GM21447 (cell line): ENCODE results near the gene SPRING1.

Source experiments
- ATAC-seq: cut with Tn5 transposase; IDR thresholded peaks from one replicate; pipeline ENCODE4 v1.9.1; 2021; ENCODE audit not compliant: unreplicated experiment

SPRING1 gene

GRCh38 chr12:116710370-116711150, 27.3 kb downstream of the SPRING1 start:
- no peak for ATAC-seq

- ATAC-seq: no peak
Observed at GRCh38 chr12:116709768-116710167, 28.1 kb downstream of the SPRING1 start.

GRCh38 chr12:116708826-116709756, 28.8 kb downstream of the SPRING1 start:
- no peak for ATAC-seq

- ATAC-seq: no peak
Observed at GRCh38 chr12:116707751-116708150, 30.1 kb downstream of the SPRING1 start.

GRCh38 chr12:116703214-116703795, 34.6 kb downstream of the SPRING1 start:
- no peak for ATAC-seq

GRCh38 chr12:116701432-116701831, 36.4 kb downstream of the SPRING1 start:
- no peak for ATAC-seq

- ATAC-seq: no peak
Observed at GRCh38 chr12:116700066-116700465, 37.8 kb downstream of the SPRING1 start.

- ATAC-seq: no peak
Observed at GRCh38 chr12:116698554-116699075, 39.3 kb downstream of the SPRING1 start.

GRCh38 chr12:116698116-116698515, 39.8 kb downstream of the SPRING1 start:
- ATAC-seq: no peak

- ATAC-seq: no peak
Observed at GRCh38 chr12:116697716-116698115, 40.2 kb downstream of the SPRING1 start.

- no peak for ATAC-seq
Observed at GRCh38 chr12:116697305-116697704, 40.6 kb downstream of the SPRING1 start.

- no peak for ATAC-seq
Observed at GRCh38 chr12:116695464-116695725, 42.5 kb downstream of the SPRING1 start.

- ATAC-seq: no peak
Observed at GRCh38 chr12:116694653-116695463, 43.0 kb downstream of the SPRING1 start.

GRCh38 chr12:116693286-116694227, 44.3 kb downstream of the SPRING1 start:
- ATAC-seq: no peak

GRCh38 chr12:116692605-116693004, 45.3 kb downstream of the SPRING1 start:
- no peak for ATAC-seq

- no peak for ATAC-seq
Observed at GRCh38 chr12:116691636-116692035, 46.2 kb downstream of the SPRING1 start.

- ATAC-seq: no peak
Observed at GRCh38 chr12:116691205-116691604, 46.7 kb downstream of the SPRING1 start.

- ATAC-seq: no peak
Observed at GRCh38 chr12:116689979-116690744, 47.7 kb downstream of the SPRING1 start.

GRCh38 chr12:116689521-116689920, 48.3 kb downstream of the SPRING1 start:
- ATAC-seq: no peak
